GM20431 (cell line): ENCODE data around the gene IER5L.

Experiments
- in situ Hi-C: fragments of 300-500 bp; cut with MseI, MboI; formaldehyde crosslinking; loops from one replicate; pipeline ENCODE4 v1.15.0; 2020; ENCODE audit warnings: low sequenced_read_pairs; ENCODE audit not compliant: unreplicated experiment

The IER5L gene

GRCh38 chr9:129182625-129183494 is 4.8 kb upstream of the IER5L start:
- in situ Hi-C loops = no loop called here

DNA sequence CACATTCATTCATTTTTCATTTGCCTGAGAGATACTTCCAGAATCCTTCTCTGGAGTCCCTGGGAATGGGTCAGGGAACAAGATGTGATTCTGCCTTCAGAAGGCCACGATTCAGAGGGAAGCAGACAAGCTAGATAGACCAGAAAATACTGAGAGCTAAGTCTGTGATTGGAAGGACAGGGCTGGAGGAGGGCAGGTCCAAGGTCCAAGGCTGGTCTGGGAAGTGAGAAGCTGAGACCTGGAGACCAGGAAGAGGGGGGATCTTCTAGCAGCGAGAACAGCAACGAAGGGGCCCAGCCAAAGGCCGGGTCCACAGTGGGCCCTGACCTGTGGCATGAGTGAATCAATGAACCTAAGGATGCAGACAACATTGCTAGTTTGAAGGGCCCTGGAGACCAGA is 4.1 kb upstream of the IER5L start:
- in situ Hi-C loops = no loop called here

- in situ Hi-C loops = no loop called here
Observed at GRCh38 chr9:129181246-129181645, 3.2 kb upstream of the IER5L start.

GRCh38 chr9:129178568-129179382 is 714 bp upstream of the IER5L start:
- in situ Hi-C loops = no loop called here

DNA sequence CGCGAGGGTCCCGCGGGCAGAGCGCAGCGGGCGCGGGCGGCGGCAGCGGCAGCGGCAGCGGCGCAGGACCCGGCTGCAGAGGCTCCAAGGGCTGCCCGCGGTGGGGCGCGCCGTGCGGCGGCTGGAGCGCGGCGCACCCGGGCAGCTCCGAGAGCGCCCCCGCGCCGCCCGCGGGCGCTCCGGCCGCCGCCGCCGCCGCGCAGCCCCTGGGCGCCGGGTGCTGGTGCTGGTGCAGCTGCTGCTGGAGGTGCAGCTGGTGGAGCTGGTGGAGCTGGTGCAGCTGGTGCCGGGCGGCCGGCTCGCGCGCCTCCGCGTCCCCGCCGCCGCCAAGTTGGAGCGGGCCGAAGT is 644 bp downstream of the IER5L start:
- in situ Hi-C loops = no loop called here

GRCh38 chr9:129176701-129177442 is 1.2 kb downstream of the IER5L start:
- in situ Hi-C loops = no loop called here

DNA sequence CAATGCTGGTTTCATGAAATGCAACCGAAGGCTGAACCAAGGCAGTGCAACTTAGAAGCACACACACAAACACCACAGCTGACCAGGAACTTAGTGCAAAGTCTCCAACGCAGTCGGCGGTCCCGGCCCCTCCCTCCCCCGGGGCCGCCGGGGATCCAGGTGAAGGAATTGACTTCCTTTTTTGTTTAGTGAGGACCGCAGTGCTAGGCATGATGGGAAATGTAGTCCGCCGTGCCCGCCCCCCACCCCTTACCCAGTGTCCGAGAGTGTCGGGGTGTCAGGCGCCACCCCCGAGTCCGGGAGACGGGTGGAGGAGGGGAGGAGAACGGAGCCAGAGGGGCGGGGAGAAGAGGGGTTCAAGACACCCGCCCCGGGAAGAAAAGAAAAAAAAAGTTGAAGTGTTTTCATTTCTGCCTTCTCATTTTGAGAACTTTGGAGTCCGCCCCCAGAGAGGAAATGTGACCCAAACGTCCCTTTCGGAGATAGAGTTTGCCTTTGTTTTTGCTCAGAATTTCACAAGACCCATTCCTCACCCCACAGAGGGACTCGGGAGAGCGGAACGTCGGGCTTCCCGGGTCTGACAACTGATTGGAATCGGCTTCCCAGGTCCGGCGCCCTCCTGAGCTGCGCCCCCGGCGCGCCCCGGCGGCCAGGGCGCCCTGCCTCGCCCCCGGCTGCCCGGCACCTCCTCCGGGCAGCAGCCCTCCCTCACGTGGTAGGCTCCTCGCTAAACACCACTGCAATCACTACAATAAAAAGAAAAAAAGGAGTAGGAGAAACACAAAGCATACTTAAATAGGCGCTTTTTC is 2.0 kb downstream of the IER5L start:
- in situ Hi-C loops = no loop called here

DNA sequence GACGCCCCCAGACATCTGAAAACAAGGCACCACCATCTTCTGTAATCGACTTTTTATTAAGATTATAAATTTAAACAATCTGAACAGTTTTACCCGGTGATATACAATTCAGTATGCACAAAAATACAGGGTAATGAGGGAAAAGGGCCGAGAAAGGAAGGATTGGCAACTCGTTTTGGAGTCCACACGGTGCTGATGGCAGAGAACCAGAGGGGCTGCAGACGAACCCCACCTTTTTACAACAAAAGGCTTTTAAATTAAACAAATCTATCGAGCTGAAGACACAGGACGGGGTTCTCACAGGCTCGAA is 2.6 kb downstream of the IER5L start:
- in situ Hi-C loops = no loop called here

DNA sequence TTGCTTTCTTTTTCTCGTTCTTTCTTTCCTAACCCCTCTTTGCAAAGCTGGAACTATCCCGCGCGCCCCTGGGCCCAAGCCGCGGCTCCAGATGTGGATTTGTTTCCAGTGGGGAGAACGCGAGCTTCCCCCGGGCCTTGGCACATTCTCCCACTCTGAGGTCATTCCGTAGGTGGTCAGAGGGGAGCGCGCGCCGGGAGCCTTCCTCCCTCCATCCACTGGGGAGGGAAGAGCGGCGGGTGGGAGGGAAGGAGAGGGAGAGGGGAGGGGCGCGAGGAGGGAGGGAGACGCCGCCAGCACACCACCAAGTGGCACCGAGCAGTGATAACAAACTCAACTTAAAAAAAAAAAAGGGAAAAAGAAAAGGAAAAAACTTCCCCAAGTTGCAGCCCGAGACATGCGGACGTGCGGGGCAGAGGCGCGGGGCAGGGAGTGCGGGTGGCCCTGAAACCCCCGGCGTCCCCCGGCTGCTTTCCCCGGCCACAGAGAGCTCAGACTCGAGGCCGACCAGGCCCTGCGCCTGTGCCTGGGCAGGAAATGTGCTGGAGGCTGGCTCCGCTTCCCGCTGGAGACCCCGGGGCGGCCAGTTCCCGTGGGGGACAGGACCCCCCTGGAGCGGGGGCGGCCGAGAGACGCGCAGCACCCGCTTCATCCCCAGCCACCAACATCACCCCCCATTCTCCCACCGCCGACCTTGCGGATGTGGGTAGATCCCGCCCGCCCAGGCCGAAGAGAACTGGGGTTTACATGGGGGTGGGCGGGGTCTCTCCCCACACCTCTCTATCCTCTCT is 3.1 kb downstream of the IER5L start:
- in situ Hi-C loops = no loop called here

DNA sequence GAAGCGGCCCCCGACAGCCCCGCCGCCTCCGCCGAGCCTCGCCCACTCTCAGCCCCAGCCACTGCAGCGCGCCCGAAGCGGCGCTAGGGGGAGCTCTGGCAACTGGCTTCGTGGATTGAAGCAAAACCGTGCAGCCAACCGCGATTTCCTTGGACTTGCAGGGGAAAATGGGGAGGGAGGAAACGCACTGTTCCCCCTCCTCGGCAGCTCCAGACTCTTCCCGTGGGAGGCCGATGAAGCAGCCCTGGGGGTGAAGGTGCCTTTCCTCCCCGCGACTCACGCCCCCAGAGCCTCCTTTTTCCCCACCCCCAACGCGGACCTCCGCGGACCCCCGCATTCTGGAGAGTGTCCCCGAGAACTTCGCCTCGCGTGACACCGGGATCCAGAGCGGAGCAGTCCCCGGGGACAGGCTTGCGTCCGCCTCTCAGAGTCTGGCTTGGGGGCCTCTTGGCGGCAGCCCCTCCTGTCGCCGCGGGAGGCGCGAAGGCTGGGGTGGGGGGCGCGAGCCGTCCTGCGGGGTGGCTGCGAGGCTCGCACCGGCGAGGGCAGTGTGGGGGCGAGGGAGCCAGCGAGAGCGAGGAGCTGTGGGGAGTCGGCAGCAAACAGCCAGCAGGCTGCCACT is 3.8 kb downstream of the IER5L start:
- in situ Hi-C loops = no loop called here

- in situ Hi-C loops = no loop called here
Observed at GRCh38 chr9:129173296-129174101, 4.6 kb downstream of the IER5L start.

DNA sequence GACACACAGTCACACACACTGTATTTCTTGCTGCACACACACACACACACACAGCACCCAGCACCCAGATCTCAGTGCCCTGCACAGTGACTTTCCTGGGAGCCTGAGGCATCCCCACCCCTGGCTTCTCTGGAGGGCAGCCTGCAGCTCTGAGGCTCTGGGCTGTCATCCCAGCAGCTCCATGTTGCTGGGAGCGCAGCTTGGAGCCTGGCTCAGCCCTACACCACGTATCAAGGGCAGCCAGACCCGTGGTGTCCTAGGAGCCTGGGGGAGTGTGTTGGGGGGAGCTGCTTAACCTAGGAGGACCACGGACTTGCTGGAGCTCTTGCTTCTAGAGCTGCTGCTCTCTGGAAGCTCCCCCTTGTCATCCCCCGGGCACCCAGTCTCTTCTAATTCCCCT is 5.2 kb downstream of the IER5L start:
- in situ Hi-C loops = no loop called here

- in situ Hi-C loops = no loop called here
Observed at GRCh38 chr9:129171993-129172751, 5.9 kb downstream of the IER5L start.

DNA sequence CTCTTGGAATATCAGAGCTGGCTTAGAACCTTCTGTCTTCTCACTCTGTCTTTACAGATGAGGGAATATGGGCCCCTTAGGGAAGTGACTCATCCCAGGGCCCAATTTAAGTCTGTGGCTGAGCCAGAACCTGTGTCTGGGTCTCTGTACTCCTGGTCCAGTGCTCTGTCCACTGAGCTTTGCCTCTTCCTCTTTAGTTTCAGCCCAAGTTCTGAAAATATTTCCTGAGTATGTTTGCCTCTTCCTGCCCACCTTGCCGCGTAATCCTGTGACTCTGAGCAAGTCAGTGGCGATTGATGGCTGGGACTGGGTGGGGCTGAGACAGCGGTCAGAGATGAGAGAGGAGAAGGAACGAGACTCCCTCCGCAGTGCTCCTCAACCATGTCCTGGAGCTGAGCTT is 7.8 kb downstream of the IER5L start:
- in situ Hi-C loops = no loop called here

DNA sequence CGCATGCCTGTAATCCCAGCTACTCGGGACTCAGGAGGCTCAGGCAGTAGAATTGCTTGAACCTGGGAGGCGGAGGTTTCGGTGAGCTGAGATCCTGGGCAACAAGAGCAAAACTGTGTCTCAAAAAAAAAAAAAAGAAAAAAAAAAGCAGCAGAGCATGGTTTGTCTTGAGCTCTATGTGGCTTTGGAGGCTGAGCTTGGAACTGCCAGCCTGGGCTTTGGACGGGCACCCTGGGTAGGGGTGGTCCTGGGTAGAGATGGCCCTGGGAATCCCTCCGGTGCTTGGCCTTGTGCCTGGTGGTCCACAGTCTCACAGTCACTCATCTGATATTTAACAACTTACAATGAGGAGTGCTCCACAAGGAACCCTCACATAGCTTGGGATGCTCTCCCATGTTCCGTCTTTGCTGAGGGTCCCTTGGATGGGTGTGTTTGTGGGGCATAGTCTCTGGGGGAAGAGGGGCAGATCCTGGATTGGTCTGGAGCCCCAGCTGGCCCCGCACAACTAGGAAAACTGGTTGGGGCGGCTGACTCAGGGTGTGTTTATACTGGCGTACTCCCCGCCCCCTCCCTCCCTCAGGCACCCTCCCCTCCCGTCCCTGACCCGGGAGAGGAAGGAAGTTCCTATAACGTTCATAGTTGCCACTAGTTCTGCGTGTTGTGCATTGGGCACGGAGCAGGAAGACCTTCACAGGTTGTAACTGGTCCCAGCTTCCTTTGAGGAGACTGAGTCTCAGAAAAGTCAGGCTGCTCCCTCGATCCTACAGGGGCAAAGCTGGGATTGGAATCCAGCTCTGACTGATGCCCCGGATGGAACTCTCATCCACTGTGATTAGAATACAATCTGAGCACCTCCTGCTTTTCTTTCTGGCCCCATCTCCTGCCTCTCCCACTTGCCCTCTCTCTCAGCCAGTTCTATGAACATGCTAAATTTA is 11.2 kb downstream of the IER5L start:
- in situ Hi-C loops = no loop called here

- in situ Hi-C loops = no loop called here
Observed at GRCh38 chr9:129165198-129165597, 12.9 kb downstream of the IER5L start.
